Measurements from ENCODE around the gene KRT35.

GRCh38 chr17:41512546-41513167 is 31.7 kb upstream of the KRT35 start:
- no peak for TF ChIP-seq CTCF (IDR thresholded peaks at IDR 0.05 in 2 of 3, conservative IDR thresholded peaks at IDR 0.05 in 1 of 3; ENCODE audit: borderline replicate concordance in 1 of 3, insufficient read depth in 1 of 3, low read depth in 2 of 3, low read length in 2 of 3)
- TF ChIP-seq REST (IDR thresholded peaks at IDR 0.05; ENCODE audit: low read depth) = no peak
- TF ChIP-seq POLR2AphosphoS5 (IDR thresholded peaks at IDR 0.05; ENCODE audit: low read depth, low read length) = no peak
- no peak for TF ChIP-seq ATF3 (IDR thresholded peaks at IDR 0.05)
- TF ChIP-seq POLR2A (IDR thresholded peaks at IDR 0.05; ENCODE audit: borderline replicate concordance, extremely low read depth, insufficient read depth, insufficient read length) = no peak
- TF ChIP-seq TCF7L2 (IDR thresholded peaks at IDR 0.05; ENCODE audit: borderline replicate concordance, extremely low read depth, insufficient read depth, insufficient read length) = no peak
- TF ChIP-seq YY1 (IDR thresholded peaks at IDR 0.05; ENCODE audit: extremely low read depth, insufficient replicate concordance, low read depth, low read length) = no peak
- no peak for TF ChIP-seq EZH2 (IDR thresholded peaks at IDR 0.05)
- TF ChIP-seq ZNF274 (IDR thresholded peaks at IDR 0.05; ENCODE audit: low read depth, low read length) = no peak

Data from HCT116 (cell line).